HCT116 (cell line): ENCODE data around the gene GTF2I. TPM values are rescaled to one million over a fixed set of nuclear protein-coding genes. Genes with fewer than 3 reads are reported as not detected.

ENCODE experiments used
- ATAC-seq: fragments of 200-7000 bp; cut with Tn5 transposase; 2 replicates; pipeline ENCODE4 v1.9.1; 2020; ENCODE audit warnings: mild to moderate bottlenecking, moderate library complexity
- BruUV-seq: library from RNA; stranded (reverse); fragments of 400-500 nt; replicated peaks from 2 replicates; lab custom pipeline; 2021; lab: Mats Ljungman, UMichigan
- CTCF ChIA-PET: fragments of 300-600 bp; sonication (Branson Sonifier 250); formaldehyde crosslinking; loops from one replicate; lab custom pipeline; 2021; ENCODE audit warnings: antibody characterized with exemption; lab: Charles Lee
- POLR2A ChIA-PET: fragments of 300-600, 350-600 bp; sonication (Branson Sonifier 250); formaldehyde crosslinking; loops from one replicate; lab custom pipeline; 2021; ENCODE audit warnings: antibody characterized with exemption; lab: Charles Lee
- RAD21 ChIA-PET, 2 experiments: fragments of 300-600 bp; sonication (Branson Sonifier 250); formaldehyde crosslinking; loops; one replicate each; lab custom pipeline; 2023; ENCODE audit warnings: low total read pairs in 2 of 2; ENCODE audit not compliant: uncharacterized antibody in 2 of 2, unreplicated experiment in 2 of 2, low non-redundant PET in 1 of 2; lab: Charles Lee
- DNase-seq: peaks from one replicate; pipeline ENCODE4 v3.0.0-alpha.2; 2010; ENCODE audit warnings: low read depth, low spot score
- H2AFZ ChIP-seq: fragments of 200-600 bp; shearing (Covaris generic), sonication (generic); 2 replicates; pipeline ENCODE4 v1.6.1; 2017; ENCODE audit warnings: low read depth, mixed run types, mixed read lengths, antibody characterized with exemption, low read length; ENCODE audit not compliant: poor library complexity, severe bottlenecking
- H3K27ac ChIP-seq: 2 replicates; pipeline ENCODE4 v1.5.1; 2012; ENCODE audit warnings: low read depth, low read length
- H3K27me3 ChIP-seq: fragments of 200-600 bp; sonication (generic); 2 replicates; pipeline ENCODE4 v1.6.1; 2016; ENCODE audit warnings: mixed run types, low read length, mixed read lengths; ENCODE audit not compliant: insufficient read depth
- H3K36me3 ChIP-seq, 2 experiments: fragments of 200-500 bp in 1 of 2; fragments of 200-600 bp in 1 of 2; sonication (Bioruptor generic) in 1 of 2; sonication (generic) in 1 of 2; 2 replicates each; pipeline versions ENCODE4 v1.5.1 to v1.6.1; 2014 to 2016; ENCODE audit warnings: low read length in 2 of 2, inconsistent platforms in 1 of 2, mixed read lengths in 1 of 2, mixed run types in 1 of 2; ENCODE audit not compliant: insufficient read depth in 2 of 2, control insufficient read depth in 1 of 2
- H3K4me1 ChIP-seq, 2 experiments: fragments of 200-600 bp in 1 of 2; sonication (generic) in 1 of 2; 2 replicates each; pipeline versions ENCODE4 v1.5.1 to v1.6.1; 2012 to 2017; ENCODE audit warnings: low read length in 2 of 2, inconsistent platforms in 1 of 2, mild to moderate bottlenecking in 1 of 2, mixed read lengths in 1 of 2, mixed run types in 1 of 2, moderate library complexity in 1 of 2; ENCODE audit not compliant: insufficient read depth in 2 of 2, control insufficient read depth in 1 of 2
- H3K4me2 ChIP-seq: fragments of 200-600 bp; sonication (generic); 2 replicates; pipeline ENCODE4 v1.6.1; 2017; ENCODE audit warnings: mixed run types, low read length, mixed read lengths
- H3K4me3 ChIP-seq, 2 experiments: fragments of 200-600 bp in 1 of 2; sonication (generic) in 1 of 2; replicated peaks in 1 of 2; 2 replicates each; pipeline ENCODE4 v1.5.1; 2011 to 2016; ENCODE audit warnings: low read length in 2 of 2, control low read depth in 1 of 2, low read depth in 1 of 2, mild to moderate bottlenecking in 1 of 2, mixed read lengths in 1 of 2, mixed run types in 1 of 2
- H3K79me2 ChIP-seq: fragments of 200-600 bp; sonication (generic); 2 replicates; pipeline ENCODE4 v1.6.1; 2017; ENCODE audit warnings: mild to moderate bottlenecking, mixed run types, low read length, moderate library complexity, mixed read lengths; ENCODE audit not compliant: insufficient read depth
- H3K9ac ChIP-seq: fragments of 200-600 bp; sonication (generic); 2 replicates; pipeline ENCODE4 v1.6.1; 2016; ENCODE audit warnings: low read length, mixed read lengths
- H3K9me2 ChIP-seq: fragments of 200-600 bp; sonication (generic), shearing (Covaris generic); 2 replicates; pipeline ENCODE4 v1.6.1; 2017; ENCODE audit warnings: mixed run types, mild to moderate bottlenecking, moderate library complexity; ENCODE audit not compliant: insufficient read depth
- H3K9me3 ChIP-seq, 2 experiments: fragments of 200-500 bp in 1 of 2; fragments of 200-600 bp in 1 of 2; sonication (Bioruptor generic) in 1 of 2; sonication (generic) in 1 of 2; 2 replicates each; pipeline ENCODE4 v1.6.1; 2014 to 2017; ENCODE audit warnings: low read length in 2 of 2, mixed read lengths in 2 of 2, inconsistent platforms in 1 of 2, low read depth in 1 of 2, mild to moderate bottlenecking in 1 of 2, mixed run types in 1 of 2, moderate library complexity in 1 of 2; ENCODE audit not compliant: control insufficient read depth in 1 of 2, insufficient read depth in 1 of 2
- H4K20me1 ChIP-seq: fragments of 200-600 bp; sonication (generic), shearing (Covaris generic); 2 replicates; pipeline ENCODE4 v1.6.1; 2017; ENCODE audit warnings: mixed run types, mild to moderate bottlenecking, moderate library complexity; ENCODE audit not compliant: insufficient read depth
- ELF1 ChIP-seq: IDR thresholded peaks from 2 replicates; pipeline ENCODE4 v1.6.1; 2012; ENCODE audit warnings: low read depth, borderline replicate concordance
- EZH2phosphoT487 ChIP-seq: fragments of 200-600 bp; IDR thresholded peaks from 2 replicates; pipeline ENCODE4 v1.6.1; 2018; ENCODE audit warnings: antibody characterized with exemption, borderline replicate concordance
- FOSL1 ChIP-seq: IDR thresholded peaks from 2 replicates; pipeline ENCODE4 v1.6.1; 2012; ENCODE audit warnings: low read depth
- JUND ChIP-seq: IDR thresholded peaks from 2 replicates; pipeline ENCODE4 v1.6.1; 2012
- POLR2A ChIP-seq: IDR thresholded peaks from 2 replicates; pipeline ENCODE4 v1.7.0; 2011; ENCODE audit warnings: borderline replicate concordance; ENCODE audit not compliant: insufficient read depth, insufficient read length; ENCODE audit errors: extremely low read depth
- YY1 ChIP-seq: IDR thresholded peaks from 2 replicates; pipeline ENCODE4 v1.6.1; 2011; ENCODE audit warnings: low read length, low read depth, moderate library complexity, mild to moderate bottlenecking; ENCODE audit not compliant: insufficient replicate concordance; ENCODE audit errors: extremely low read depth
- intact Hi-C: fragments of 100-400 bp; cut with micrococcal nuclease; formaldehyde crosslinking; loops from 2 replicates; pipeline ENCODE4 v1.10.0; 2022
- total RNA-seq: library from RNA; stranded (reverse); gene quantifications from one replicate; pipeline ENCODE4 v1.2.1, GENCODE V29; 2021; ENCODE audit not compliant: unreplicated experiment

GTF2I gene
- total RNA-seq, 1 experiment from 2014 or later: 164 TPM

DNA sequence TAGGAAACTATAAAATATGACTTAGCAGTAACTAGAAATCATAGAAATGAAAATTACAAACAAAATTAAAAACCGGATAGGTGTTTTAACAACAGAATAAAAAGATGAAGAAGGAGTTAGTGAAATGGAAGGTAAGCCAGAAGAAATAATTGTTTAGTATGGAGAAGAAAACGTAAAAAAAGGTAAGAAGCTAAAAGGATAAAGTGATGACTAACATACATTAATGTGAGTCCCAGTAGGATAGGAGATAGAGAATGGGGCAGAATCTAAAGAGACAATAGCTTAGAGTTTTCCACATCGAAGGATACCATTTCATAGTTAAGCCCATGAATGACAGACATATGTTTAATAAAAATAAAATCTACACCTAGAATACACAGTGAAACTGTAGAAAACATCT, 25.3 kb downstream of the GTF2I start:
- TF ChIP-seq ELF1: 0 out of 2 replicates have a peak, but pooled peaks have one; percentile 9
- no peak for TF ChIP-seq EZH2phosphoT487
- TF ChIP-seq POLR2A: no peak
- Histone ChIP-seq H3K9me2 (no peaks in the 10 kb centered on the region), H3K79me2 (peaks cover 92% of the 10 kb centered on the region), H3K4me3 (no peak overlapping the region), H2AFZ (no peak overlapping the region), H3K4me1 (no peaks in the 10 kb centered on the region), H3K4me2 (no peak overlapping the region), H3K9me3 (no peaks in the 10 kb centered on the region), H3K27me3 (no peaks in the 10 kb centered on the region), H3K9ac (no peak overlapping the region), H4K20me1 (no peaks in the 10 kb centered on the region), H3K36me3 (peaks cover 0 to 4% of the 10 kb centered on the region in 2 experiments; a peak in 2 of 4 replicates), H3K27ac (no peak overlapping the region)
- ChIA-PET RAD21 (no interaction called here), CTCF (no interaction called here), POLR2A (no interaction called here)
- ATAC-seq: no peak
- BruUV-seq: no TSS peak
- intact Hi-C loops: no loop called here
- DNase-seq: no peak

- CTCF ChIA-PET: no interaction called here
- H4K20me1 ChIP-seq: no peaks in the 10 kb centered on the region
Observed at GRCh38 chr7:74683799-74684198, 26.3 kb downstream of the GTF2I start.

More at GRCh38 chr7:74683799-74684198, 26.3 kb downstream of the GTF2I start:
- intact Hi-C loops: no loop called here
- Histone ChIP-seq H3K36me3 (no peaks in the 10 kb centered on the region; a peak in 2 of 4 replicates), H3K4me1 (no peaks in the 10 kb centered on the region), H3K4me2 (no peak overlapping the region), H2AFZ (no peak overlapping the region), H3K27me3 (no peaks in the 10 kb centered on the region), H3K9me2 (no peaks in the 10 kb centered on the region), H3K9ac (no peak overlapping the region), H3K27ac (no peak overlapping the region), H3K79me2 (peaks cover 94% of the 10 kb centered on the region), H3K4me3 (no peak overlapping the region), H3K9me3 (no peaks in the 10 kb centered on the region)
- no TSS peak for BruUV-seq
- POLR2A ChIA-PET: no interaction called here
- RAD21 ChIA-PET: no interaction called here
- TF ChIP-seq FOSL1: no peak
- no peak for TF ChIP-seq JUND
- no peak for TF ChIP-seq YY1
- ATAC-seq: no peak
- no peak for DNase-seq
